ENCODE data around the gene BABAM1. TPM values are rescaled to one million over a fixed set of nuclear protein-coding genes. Genes with fewer than 3 reads are reported as not detected.
A peak's percentile ranks its signal among the peaks of the same experiment; 100 is the strongest.

BABAM1 gene
- total and polyA plus RNA-seq, 10 of the 15 experiments (the other 5 are each of a cell fraction or from before 2014, with no cell fraction given) = 11.9 to 154 (median 103) TPM

DNA sequence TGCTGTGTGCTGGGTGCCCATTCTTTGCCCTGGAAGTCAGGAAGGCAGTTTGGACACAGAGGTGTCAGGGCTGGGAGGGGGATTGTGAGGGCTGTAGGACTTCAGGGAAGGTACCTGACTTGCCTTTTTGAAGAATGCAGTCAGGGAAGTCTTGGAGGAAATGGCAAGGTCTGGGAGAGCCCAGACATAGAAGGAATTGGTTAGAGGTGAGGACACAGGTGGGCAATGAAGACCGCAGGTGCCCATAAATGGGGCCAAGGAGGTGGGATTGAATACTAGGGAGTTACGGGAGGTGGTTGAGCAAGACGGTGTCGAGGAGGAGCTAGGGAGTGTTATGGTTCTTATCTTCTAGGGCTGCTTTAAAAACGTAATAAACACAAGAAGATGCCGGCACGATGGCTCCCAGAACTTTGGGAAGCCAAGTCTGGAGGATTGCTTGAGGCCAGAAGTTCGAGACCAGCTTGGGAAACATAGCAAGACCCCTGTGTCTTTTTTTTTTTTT is 40.7 kb downstream of the BABAM1 start:
- H3K9ac ChIP-seq (ENCODE audit: control insufficient read depth, insufficient read depth, low read length) = no peak overlapping the region
- H2AFZ ChIP-seq (ENCODE audit: control insufficient read depth, low read depth, low read length) = no peak overlapping the region
- H3K27ac ChIP-seq (ENCODE audit: control insufficient read depth, insufficient read depth) = no peak overlapping the region
- peaks cover 24% of the 10 kb centered on the region for H3K4me1 ChIP-seq (ENCODE audit: control insufficient read depth, insufficient read depth, low read length)
- no peaks in the 10 kb centered on the region for H3K27me3 ChIP-seq (replicated peaks in 1 of 2; ENCODE audit: control insufficient read depth in 2 of 2, insufficient read depth in 2 of 2, low read length in 1 of 2)
- H3K4me2 ChIP-seq (ENCODE audit: control insufficient read depth, insufficient read depth) = peak overlapping the region; percentile 25
- no peaks in the 10 kb centered on the region for H3K9me3 ChIP-seq (replicated peaks; ENCODE audit: control insufficient read depth, insufficient read depth, low read length)
- DNase-seq (ENCODE audit: low read depth, low spot score) (no peak), FAIRE-seq (no peak), ATAC-seq (no peak)
- peaks cover 39% of the 10 kb centered on the region for H3K79me2 ChIP-seq (ENCODE audit: control insufficient read depth, insufficient read depth, low read length)
- intact Hi-C loops (cut with micrococcal nuclease; ENCODE audit: unreplicated experiment) (loop anchor here (10.0 kb wide), 1 partner anchor 413 kb away; no protein-coding TSS in a partner anchor), in situ Hi-C loops (cut with MboI) (no loop called here)
- RAD21 ChIA-PET (ENCODE audit: unreplicated experiment) = interaction anchor here (0.5 to 1.5 kb wide), 2 partner anchors 111 to 199 kb away, joined by 3 read pairs; no protein-coding TSS in a partner anchor
- BruUV-seq (replicated peaks) = no TSS peak
- H4K20me1 ChIP-seq (ENCODE audit: control insufficient read depth, insufficient read depth) = peaks cover 3% of the 10 kb centered on the region; the same call in 1 of the 2 replicates
- POLR2A ChIA-PET = interaction anchor here (0.6 to 2.9 kb wide), 3 partner anchors 24 to 97 kb away, joined by 4 to 24 read pairs (median 6); partner anchors contain the start of genes ANO8 and BST2
- WGBS (ENCODE audit: insufficient coverage, insufficient replicate concordance, low lambda C conversion rate, missing lambda C conversion rate) = 75% methylated on average over 8 of the region's 8 CpGs
- peaks cover 0 to 5% of the 10 kb centered on the region in 2 experiments; a peak in 1 of 4 replicates for H3K36me3 ChIP-seq (ENCODE audit: control insufficient read depth in 2 of 2, insufficient read depth in 2 of 2, low read length in 1 of 2)
- H3K4me3 ChIP-seq = no peak overlapping the region
- CTCF ChIA-PET = interaction anchor here (0.7 to 1.8 kb wide), 2 partner anchors 78 to 309 kb away, joined by 3 to 9 read pairs; no protein-coding TSS in a partner anchor
- SMC1A ChIA-PET (ENCODE audit: uncharacterized antibody, unreplicated experiment) = interaction anchor here (2.0 kb wide), 1 partner anchor 15 kb away, joined by 5 read pairs; no protein-coding TSS in a partner anchor
- TF ChIP-seq DPF2 (IDR thresholded peaks at IDR 0.05) = no peak
- TF ChIP-seq, protein P1, sequence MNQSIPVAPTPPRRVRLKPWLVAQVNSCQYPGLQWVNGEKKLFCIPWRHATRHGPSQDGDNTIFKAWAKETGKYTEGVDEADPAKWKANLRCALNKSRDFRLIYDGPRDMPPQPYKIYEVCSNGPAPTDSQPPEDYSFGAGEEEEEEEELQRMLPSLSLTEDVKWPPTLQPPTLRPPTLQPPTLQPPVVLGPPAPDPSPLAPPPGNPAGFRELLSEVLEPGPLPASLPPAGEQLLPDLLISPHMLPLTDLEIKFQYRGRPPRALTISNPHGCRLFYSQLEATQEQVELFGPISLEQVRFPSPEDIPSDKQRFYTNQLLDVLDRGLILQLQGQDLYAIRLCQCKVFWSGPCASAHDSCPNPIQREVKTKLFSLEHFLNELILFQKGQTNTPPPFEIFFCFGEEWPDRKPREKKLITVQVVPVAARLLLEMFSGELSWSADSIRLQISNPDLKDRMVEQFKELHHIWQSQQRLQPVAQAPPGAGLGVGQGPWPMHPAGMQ (IDR thresholded peaks at IDR 0.05; ENCODE audit: borderline replicate concordance) = no peak
- TF ChIP-seq POLR2AphosphoS2 (IDR thresholded peaks at IDR 0.05; ENCODE audit: low read depth, low read length) = no peak
- TF ChIP-seq, protein P2, sequence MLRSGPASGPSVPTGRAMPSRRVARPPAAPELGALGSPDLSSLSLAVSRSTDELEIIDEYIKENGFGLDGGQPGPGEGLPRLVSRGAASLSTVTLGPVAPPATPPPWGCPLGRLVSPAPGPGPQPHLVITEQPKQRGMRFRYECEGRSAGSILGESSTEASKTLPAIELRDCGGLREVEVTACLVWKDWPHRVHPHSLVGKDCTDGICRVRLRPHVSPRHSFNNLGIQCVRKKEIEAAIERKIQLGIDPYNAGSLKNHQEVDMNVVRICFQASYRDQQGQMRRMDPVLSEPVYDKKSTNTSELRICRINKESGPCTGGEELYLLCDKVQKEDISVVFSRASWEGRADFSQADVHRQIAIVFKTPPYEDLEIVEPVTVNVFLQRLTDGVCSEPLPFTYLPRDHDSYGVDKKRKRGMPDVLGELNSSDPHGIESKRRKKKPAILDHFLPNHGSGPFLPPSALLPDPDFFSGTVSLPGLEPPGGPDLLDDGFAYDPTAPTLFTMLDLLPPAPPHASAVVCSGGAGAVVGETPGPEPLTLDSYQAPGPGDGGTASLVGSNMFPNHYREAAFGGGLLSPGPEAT (IDR thresholded peaks at IDR 0.05; ENCODE audit: low read depth) = no peak
- no peak for TF ChIP-seq CREM (IDR thresholded peaks at IDR 0.05; ENCODE audit: low read depth)
- TF ChIP-seq NR2C2 (IDR thresholded peaks at IDR 0.05; ENCODE audit: borderline replicate concordance, control insufficient read depth, insufficient read length, low read depth) = no peak
- no peak for TF ChIP-seq HDAC2 (IDR thresholded peaks at IDR 0.05)
- TF ChIP-seq WRNIP1 (IDR thresholded peaks at IDR 0.05; ENCODE audit: borderline replicate concordance, low read depth, low read length) = no peak
- TF ChIP-seq, protein P3, sequence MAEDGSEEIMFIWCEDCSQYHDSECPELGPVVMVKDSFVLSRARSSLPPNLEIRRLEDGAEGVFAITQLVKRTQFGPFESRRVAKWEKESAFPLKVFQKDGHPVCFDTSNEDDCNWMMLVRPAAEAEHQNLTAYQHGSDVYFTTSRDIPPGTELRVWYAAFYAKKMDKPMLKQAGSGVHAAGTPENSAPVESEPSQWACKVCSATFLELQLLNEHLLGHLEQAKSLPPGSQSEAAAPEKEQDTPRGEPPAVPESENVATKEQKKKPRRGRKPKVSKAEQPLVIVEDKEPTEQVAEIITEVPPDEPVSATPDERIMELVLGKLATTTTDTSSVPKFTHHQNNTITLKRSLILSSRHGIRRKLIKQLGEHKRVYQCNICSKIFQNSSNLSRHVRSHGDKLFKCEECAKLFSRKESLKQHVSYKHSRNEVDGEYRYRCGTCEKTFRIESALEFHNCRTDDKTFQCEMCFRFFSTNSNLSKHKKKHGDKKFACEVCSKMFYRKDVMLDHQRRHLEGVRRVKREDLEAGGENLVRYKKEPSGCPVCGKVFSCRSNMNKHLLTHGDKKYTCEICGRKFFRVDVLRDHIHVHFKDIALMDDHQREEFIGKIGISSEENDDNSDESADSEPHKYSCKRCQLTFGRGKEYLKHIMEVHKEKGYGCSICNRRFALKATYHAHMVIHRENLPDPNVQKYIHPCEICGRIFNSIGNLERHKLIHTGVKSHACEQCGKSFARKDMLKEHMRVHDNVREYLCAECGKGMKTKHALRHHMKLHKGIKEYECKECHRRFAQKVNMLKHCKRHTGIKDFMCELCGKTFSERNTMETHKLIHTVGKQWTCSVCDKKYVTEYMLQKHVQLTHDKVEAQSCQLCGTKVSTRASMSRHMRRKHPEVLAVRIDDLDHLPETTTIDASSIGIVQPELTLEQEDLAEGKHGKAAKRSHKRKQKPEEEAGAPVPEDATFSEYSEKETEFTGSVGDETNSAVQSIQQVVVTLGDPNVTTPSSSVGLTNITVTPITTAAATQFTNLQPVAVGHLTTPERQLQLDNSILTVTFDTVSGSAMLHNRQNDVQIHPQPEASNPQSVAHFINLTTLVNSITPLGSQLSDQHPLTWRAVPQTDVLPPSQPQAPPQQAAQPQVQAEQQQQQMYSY (CRISPR knock-in tag; IDR thresholded peaks at IDR 0.05) = no peak
- TF ChIP-seq, protein P4, sequence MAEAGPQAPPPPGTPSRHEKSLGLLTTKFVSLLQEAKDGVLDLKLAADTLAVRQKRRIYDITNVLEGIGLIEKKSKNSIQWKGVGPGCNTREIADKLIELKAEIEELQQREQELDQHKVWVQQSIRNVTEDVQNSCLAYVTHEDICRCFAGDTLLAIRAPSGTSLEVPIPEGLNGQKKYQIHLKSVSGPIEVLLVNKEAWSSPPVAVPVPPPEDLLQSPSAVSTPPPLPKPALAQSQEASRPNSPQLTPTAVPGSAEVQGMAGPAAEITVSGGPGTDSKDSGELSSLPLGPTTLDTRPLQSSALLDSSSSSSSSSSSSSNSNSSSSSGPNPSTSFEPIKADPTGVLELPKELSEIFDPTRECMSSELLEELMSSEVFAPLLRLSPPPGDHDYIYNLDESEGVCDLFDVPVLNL (IDR thresholded peaks at IDR 0.05; ENCODE audit: low read depth, low read length) = no peak
- no peak for TF ChIP-seq MYC (IDR thresholded peaks at IDR 0.05; ENCODE audit: insufficient read depth, insufficient read length, insufficient replicate concordance, low read length, severe bottlenecking)
- TF ChIP-seq, protein P5, sequence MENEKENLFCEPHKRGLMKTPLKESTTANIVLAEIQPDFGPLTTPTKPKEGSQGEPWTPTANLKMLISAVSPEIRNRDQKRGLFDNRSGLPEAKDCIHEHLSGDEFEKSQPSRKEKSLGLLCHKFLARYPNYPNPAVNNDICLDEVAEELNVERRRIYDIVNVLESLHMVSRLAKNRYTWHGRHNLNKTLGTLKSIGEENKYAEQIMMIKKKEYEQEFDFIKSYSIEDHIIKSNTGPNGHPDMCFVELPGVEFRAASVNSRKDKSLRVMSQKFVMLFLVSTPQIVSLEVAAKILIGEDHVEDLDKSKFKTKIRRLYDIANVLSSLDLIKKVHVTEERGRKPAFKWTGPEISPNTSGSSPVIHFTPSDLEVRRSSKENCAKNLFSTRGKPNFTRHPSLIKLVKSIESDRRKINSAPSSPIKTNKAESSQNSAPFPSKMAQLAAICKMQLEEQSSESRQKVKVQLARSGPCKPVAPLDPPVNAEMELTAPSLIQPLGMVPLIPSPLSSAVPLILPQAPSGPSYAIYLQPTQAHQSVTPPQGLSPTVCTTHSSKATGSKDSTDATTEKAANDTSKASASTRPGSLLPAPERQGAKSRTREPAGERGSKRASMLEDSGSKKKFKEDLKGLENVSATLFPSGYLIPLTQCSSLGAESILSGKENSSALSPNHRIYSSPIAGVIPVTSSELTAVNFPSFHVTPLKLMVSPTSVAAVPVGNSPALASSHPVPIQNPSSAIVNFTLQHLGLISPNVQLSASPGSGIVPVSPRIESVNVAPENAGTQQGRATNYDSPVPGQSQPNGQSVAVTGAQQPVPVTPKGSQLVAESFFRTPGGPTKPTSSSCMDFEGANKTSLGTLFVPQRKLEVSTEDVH (IDR thresholded peaks at IDR 0.05; ENCODE audit: low read depth, partially characterized antibody) = no peak

Data from GM12878 (cell line).